ENCODE measurements around the gene LMCD1.
A peak's percentile ranks its signal among the peaks of the same experiment; 100 is the strongest.

The LMCD1 gene

DNA sequence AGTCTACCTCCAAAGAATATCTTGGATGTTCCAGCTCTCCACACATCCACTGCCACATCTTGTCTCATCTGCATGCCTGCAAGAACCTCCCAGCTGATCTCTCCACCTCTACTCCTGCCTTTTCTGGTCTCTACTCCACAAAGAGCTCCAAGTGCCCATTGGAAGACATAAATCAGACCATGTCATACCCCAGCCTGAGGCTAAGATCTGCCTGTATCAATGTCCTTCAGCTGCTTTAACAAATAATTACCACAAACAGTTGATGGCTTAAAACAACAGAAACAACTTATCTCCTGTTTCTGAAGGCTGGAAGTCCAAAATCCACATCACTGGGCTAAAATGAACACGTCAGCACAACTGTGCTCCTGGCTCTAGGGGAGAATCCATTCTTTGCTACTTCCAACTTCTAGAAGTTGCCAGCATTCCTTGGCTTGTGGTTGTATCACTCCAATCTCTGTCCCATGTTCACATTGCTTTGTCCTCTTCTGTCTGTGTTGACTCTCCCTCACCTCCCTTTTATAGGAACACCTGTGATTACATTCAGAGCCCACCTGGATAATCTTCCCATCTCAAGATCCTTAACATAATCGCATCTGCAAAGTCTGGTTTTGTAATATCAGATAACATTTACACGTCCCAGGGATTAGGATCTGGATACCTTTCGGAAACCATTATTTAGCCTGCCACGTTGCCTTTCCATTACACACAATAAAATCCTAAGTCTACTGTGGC, 17.0 kb upstream of the LMCD1 start:
- DNase-seq (ENCODE audit: low read depth): no peak

DNA sequence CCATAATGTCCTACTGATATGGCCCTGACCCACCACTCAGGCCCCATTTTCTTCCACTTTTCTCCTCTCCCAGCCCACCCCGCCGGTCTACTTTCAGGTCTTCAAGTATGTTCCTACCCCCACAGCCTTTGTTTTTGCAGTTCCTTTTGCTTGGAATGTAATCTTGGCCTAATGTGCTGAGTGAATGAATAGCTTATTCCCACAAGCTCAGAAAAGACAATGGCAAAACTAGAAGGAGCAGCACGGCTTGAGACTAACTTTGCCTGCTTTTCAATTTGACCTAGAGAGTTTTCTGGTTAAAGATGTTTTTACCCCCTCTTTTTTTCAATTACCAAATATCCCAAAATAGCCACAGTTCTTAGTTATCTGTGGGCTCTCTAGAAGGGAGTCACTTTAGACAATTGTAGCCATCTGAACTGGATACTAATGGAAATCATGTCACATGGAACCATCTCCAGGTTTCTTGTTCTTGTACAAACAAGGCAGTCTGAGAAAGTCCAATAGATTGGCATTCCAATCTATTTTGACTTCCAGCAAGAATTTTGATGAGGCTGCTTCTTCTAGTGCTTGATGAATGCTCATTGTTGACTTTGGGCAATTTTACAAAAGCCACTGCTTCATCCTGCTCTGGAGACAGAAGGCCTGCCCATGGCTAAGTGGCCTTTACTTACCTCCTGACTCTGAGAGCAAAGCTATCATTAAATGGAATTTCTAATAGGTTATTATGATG, 16.3 kb upstream of the LMCD1 start:
- DNase-seq (ENCODE audit: low read depth): no peak

DNA sequence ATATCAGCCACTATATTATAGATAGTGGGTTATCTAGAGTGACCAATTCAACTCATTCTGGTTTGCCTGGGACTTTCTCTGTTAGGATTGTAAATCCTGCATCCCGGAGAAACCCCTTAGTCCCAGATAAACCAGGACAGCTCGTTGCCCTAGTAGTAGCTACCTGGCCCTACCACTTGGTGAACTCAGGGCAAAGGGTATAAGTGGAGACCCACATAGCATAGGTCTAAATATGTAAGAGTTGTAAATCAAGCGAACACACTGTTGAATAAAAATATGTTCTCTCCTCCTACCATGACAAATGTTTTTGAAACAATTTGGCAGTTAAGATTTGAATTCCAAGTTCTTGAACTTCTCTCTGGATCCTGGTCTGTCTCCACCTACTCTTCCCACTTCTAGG, 15.7 kb upstream of the LMCD1 start:
- no peak for DNase-seq (ENCODE audit: low read depth)

DNA sequence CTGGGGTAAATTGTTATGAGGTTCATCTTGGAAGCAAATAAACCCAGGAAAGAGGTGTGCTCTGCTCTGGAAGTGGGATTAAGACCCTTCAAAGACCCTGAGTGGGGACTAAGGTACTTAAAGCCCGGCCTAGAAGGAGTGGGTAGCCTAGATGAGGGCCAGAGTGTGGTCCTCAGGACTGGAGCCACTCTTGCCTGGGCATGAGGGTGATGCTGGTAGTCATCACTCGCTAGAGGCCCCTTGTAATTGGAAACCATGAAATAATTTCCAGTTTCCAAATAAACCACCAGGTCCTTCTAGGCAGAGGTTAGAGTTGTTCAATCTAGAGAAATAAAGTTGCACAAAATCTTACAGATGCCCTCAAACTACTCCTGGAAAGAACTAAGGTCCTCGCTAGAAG, 15.2 kb upstream of the LMCD1 start:
- DNase-seq (ENCODE audit: low read depth): no peak

DNA sequence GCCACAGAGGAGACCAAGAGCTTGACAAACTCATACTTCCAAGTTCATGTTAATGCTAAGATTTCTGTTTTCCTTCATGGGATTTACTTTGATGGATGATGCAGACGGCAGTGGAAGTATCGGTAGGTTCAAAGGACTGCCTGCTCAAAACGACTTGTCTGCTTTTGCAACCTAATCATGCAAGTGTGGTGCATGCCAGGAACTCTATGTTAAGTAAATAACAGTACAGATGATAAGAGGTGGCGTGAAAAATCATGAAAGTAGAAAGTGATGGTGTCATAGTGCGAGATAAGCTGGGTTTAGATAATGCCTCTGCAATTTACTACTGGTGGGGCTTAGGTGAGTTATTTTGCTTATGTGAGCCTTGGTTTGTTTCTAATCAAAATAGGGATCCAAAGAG, 14.7 kb upstream of the LMCD1 start:
- DNase-seq (ENCODE audit: low read depth): no peak

DNA sequence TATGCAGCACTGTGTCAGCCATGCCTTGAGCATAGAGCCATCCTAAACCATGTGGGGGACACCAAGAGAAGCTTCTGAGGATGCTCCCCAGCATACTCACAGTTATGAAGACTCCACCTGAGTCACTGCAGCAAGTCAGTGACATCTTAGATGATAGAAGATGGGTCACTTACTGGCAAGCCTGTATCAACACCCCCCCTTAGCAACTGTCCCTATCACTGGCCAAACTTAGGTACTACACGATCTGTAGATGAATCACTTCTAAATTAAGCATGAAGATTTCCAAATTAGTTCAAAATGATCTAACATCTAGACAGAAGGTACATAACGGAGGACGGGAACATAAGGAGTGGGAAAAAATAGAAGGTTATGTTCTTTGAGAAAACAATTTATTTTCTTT, 13.2 kb upstream of the LMCD1 start:
- DNase-seq (ENCODE audit: low read depth): no peak

DNA sequence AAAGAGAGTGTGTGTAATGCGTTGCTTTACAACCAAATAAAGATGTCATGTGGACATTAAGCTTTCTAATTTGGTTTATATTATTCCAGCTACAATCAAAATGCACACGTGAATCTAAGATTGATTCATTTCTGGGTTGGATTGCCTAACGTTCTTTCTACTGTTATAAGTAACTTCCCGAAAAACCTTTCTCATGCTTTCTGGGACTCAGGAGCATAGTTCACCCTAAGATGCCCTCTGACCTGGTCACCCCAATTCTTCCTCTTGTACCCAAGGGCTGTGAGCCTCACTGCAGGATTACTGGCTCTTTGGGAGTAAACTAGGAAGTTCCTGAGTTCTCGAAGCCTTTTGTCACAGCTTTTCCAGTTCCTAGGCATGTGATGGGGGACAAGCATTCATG, 12.7 kb upstream of the LMCD1 start:
- DNase-seq (ENCODE audit: low read depth): no peak

DNA sequence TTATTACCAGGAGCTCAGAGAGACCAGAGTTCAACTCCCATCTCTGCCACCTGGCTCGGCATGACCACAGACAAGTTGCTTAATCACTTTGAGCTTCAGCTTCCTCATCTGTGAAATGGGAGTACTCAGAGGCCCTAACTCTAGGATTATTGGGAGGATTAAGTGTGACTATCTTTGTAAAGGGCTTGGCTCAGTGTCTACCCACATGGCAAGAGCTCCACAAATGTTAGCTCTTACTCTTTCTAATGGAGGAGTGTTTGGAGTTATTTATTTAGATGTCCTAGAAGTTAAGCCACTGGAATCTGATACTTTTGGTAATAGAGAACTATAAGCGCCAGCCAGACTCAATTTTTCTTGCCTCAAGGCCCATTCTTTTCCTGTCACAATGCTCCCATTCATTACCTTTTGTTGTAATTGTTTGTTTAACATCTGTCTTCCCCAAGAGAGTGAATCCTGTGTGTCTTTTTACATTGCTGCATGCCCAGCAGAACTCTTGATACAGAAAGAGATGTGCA, 12.3 kb upstream of the LMCD1 start:
- DNase-seq (ENCODE audit: low read depth): no peak

DNA sequence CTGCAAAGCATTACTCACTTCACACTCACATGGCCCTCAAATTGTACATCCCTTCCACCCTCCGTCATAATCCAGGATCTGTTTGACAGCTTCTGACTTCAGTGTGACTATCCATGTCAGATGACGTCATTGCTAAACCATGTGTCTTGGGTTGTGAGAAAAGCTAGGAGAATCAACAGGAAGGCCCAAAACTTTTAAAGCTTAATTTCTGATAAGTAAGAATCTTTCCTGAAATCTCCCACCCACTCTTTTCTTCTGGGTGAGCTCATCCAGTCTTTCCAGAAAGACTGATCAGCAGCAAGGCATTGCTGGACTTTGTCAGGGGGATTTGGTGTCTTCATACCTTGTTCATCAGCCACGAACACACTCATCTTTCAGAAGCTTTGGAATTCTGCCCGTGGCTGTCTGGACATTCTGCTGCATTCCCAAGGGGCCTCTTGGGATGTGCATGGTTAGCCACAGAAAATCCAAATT, 11.5 kb upstream of the LMCD1 start:
- DNase-seq (ENCODE audit: low read depth): peak; percentile 96

DNA sequence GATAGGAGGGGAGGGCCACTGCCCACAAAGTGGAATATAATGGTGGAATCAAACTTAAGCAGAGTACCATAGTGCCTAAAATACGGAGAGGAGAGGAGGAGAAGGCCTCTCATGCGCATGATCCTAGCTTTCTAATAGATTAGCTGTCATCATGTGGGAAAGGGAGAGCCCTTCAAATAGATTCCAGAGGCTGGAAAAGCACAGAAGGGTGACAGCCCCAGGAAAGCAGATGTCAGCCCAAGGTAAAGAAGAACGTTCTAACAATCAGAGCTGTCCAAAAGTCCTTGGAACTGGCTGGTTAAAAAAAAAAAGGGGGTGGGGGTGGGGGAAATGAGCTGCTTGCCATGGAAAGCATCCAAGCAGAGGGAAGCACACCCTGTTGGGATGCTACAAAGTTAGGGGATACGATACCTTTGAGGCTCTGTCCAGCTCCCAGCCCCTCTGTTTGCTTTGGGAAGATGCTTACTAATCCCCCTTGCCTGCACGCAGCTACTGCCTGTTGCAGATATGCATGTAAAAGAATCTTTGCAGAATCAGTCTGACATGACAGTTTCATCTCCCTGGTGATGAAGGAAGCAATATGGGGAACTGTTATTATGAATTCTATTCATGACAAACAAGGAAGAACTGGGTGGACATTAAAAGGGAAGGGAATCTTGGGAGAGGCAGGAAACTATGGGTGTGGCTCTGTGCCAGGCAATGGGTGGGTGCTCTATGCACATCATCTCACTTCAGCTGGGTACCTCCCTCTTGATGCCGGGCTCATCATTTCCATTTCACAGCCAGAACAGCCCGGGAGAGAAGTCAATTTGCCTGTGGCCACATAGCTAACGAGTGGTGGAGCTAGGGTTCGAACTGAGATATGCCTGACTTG, 10.1 kb upstream of the LMCD1 start:
- DNase-seq (ENCODE audit: low read depth): no peak

DNA sequence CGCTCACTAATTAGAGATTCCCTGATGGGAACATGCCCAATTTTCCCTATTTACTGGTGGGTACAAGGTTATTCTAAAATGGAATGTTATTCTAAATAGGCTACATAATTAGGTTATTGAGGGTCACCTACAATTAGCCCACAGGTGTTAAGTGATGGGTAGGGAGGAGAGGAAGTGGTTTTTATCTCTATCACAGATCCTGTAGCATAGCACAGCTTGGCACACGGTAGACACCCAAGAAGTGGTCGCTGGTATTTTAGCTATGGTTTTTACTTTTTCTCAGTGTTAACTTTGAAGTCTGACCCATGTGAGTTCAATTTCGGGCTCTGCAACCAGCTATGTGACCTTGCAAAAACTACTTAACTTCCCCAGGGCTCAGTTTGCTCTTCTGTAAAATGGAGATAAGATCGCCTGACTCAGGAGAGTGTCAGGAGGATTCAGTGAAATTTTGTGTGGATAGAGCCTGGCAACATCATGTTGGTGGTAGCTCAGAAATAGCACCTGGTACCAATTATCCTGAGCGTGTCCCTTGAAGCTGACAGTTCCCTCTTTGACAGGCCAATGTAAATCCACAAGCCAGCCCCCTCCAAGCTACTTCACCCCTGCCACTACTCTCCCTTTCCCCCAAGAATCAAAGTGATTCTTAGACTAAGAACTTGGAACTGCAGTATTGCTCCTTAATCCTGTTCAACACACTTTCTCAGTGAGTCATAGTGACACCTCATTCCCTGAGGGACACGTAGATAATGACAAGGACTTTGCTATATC, 8.7 kb upstream of the LMCD1 start:
- no peak for DNase-seq (ENCODE audit: low read depth)

DNA sequence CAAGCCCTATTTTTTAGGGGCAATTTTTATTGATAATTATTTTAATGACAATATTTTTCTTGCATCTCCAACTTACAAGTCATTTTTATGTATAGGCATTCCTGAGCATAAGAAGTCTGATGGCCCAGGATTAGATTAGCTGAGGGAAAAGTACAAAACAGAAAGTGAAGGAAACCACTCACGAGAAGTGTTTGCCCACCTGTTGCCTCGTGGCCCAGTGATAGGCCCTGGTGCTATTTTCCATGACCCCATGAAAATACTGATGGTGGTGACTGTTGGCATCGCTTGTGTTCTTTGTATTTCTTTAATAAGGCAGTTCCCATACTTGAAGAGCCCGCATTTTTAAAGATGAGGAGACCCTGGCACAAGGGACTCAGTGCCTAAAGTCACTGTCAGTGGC, 7.9 kb upstream of the LMCD1 start:
- DNase-seq (ENCODE audit: low read depth): no peak

DNA sequence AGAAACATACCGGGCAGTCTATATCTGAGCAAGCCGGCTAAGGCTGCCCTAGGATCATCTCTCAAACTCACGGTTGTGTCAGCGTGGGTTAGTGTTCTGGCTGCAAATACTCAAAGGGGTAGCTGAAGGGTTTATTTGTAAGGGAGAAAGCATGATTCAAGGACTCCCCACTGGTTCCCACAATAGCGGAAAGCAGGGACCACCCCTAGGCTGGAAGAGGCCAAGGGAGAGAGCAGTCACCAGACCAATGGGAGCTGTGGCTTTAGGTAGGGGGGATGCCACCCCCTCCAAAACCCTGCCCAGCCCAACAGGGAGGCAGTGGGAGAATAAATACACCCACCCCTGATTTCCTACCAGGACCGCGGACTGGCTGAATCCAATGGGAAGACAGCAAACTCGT, 7.3 kb upstream of the LMCD1 start:
- DNase-seq (ENCODE audit: low read depth): no peak

DNA sequence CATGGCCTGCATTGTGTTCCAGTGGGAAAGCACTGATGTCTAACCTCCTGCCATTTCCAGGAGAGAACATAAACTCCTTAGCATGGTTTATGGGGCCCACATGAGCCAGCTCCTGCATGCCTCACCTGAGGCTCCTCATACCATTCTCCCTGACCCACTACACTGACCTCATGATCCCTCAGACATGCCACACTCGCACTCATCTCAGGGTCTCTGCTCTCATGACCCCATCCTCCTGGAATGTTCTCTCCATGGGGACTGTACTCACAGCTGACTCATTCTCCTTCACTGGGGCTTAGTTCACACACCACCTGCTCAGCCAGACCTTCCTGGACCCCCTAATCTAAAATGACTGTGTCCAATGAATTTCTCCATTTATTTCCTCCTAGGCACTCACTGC, 4.0 kb upstream of the LMCD1 start:
- DNase-seq (ENCODE audit: low read depth): no peak

DNA sequence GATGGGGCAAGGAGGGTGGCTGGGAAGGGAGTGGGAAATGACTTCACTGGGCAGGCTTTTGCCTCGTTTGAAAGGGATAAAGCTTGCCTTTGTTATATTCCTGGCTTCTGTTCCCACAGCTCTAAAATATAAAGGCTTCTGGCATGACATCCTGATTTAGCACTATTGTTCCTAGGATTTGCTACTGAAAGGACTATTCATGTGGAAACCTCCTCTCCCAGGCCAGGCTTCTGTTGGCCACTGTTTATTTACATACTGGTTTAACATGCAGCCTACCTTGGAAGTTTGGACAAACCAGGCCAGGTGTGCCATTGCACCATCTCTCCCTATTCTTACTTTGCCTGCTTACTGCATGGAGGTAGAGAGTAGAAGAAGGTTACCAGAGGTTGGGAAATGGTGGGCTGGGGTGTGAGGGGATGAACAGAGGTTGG, 2.4 kb upstream of the LMCD1 start:
- no peak for DNase-seq (ENCODE audit: low read depth)

DNA sequence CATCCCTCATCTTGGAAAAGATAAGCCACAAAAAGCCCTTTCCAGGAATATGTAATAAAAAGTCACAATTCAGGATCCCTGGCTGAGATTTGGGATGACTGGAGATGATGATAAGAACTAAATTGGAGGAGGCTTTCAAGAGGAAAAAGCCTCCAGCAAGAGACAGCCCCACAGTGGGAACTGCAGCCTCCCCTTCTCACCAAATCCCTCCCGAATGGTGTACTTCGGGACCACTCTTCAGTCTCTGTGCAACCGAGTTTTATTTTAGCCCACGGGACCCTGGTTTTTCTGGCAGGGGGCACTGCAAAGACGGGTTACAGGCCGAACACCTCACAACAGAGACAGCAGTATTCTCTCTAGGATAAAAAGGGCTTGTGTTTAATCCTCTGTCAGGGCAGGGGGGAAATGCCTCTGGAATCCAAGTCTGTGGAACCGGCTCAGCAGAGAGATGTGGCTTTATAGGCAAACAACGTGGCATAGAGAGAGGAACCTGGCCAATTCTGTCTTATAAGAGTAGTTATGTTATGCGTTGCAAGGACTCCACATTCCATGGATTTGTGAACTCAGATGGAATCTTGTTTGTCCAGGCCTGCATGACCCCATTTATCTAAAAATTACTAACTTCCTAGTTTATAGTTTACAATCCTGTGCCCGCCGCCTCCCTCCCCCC, 1.2 kb upstream of the LMCD1 start:
- no peak for DNase-seq (ENCODE audit: low read depth)

DNA sequence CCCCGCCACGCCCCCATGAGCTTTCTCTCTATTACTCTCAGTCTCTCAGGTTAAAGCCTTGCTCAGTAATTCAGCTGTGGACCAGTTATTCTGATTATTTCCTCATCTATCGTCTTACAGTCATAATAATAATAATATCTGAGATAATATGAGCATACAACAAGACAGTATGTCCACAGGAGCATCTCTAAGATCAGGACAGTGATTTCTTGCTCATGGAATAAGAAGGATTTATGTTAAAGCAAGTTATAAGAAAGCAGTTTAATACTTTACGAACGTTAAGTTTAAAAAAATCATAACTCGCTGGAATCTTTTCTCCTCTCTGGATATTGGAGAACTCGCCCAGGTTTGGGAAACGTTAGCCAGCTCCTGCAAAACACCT, 643 bp upstream of the LMCD1 start:
- no peak for DNase-seq (ENCODE audit: low read depth)

DNA sequence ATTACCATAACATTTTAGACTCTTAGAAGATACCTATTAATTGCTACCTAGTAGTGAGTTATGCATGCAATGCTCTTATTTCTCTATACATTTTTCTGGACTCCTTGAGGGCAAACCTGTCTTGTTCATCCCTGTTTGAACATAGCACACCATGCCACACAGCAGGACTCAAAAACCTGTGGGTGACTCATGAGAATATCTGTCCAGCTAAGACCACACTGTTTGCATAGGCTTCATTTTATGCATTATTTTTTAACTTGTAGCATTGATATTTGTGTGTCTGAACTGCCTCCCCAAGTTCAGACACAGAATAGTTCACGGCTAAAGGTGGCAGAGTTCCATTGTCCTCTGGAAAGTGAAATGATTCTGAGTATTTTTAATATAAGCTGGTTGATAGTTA, 1.8 kb downstream of the LMCD1 start:
- DNase-seq (ENCODE audit: low read depth): no peak

DNA sequence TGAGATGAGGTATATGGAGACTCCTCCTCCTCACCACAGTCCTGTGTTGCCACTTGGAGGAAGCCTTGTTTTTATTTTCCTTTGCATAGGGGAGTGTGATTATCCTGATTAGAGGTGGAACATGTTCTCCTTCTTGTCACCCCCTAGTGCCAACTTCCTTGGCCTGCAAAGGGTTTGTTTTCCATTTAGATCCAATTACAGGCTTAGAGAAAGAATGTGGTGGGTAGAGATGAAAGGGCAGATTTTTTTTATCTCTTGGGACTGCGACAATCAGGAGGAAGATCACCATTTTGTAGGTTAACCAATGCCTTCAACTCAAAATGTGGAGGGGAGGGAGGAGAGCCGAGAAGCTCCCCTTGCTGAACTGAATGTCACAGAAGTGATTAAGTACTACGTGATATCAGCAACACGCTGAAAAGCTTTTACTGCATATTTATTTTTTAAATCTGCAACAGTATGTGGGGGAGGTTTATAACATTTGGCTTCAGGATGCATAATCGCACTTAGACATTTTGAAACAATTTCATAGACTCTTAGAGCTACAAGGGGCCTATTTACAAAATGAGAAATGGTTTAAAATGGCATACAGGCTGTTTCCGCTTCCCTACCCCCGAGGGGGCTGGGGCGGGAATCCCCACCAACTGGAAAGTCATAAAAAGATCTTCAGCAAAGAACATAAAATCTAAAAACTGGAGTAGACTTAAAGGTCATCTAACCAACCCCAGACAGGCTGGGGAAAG, 2.4 kb downstream of the LMCD1 start:
- DNase-seq (ENCODE audit: low read depth): no peak

DNA sequence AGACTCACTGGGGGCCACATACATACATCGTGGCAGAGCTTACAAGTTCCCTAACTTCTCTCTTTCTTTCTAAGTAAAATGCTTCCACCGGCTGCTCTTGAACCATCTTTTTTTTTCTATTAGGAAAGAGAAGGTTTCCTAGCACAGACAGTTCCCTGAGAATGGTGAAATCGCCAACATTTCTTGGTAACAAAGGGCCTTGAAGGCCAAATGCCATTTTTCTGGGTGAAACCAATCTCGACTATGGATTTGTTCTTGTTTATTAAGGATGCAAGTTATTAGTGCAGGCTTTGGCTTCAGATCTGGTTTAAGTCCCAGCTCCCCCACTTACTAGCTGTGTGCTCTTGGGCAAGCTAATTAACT, 3.0 kb downstream of the LMCD1 start:
- no peak for DNase-seq (ENCODE audit: low read depth)

DNA sequence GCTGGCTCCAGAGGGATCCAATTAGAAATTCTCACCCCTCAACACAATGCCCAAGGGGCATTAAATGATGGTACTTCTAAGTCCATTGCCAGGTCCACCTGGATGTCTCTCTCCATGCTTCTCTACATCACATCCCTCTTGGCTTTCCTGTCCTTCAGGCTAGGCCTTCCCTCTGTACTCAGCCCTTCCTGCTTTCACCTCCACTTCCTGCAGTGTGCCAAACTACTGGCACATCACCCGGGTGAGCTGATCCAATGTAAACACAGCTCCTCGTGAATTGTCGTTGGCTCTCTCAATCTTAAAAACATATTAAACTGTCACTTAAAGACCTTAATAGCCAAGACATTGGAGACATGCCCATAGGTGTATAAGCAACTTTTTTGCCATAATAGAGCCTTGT, 4.0 kb downstream of the LMCD1 start:
- DNase-seq (ENCODE audit: low read depth): no peak
